HG03045 (cell line): ENCODE results near the gene MMS19.

Experiments used
- ATAC-seq: cut with Tn5 transposase; IDR thresholded peaks from one replicate; pipeline ENCODE4 v1.9.1; 2021; ENCODE audit warnings: mild to moderate bottlenecking, moderate library complexity; ENCODE audit not compliant: unreplicated experiment

The MMS19 gene

GRCh38 chr10:97465982-97466381, 32.2 kb downstream of the MMS19 start:
- no peak for ATAC-seq

- ATAC-seq = no peak
These were observed 34.0 kb downstream of the MMS19 start for GRCh38 chr10:97464226-97464625.

GRCh38 chr10:97463363-97464132, 34.7 kb downstream of the MMS19 start:
- ATAC-seq = no peak

- no peak for ATAC-seq
These were observed 35.9 kb downstream of the MMS19 start for GRCh38 chr10:97462309-97462708.

- ATAC-seq = no peak
These were observed 38.3 kb downstream of the MMS19 start for GRCh38 chr10:97459933-97460332.

GRCh38 chr10:97459111-97459510, 39.1 kb downstream of the MMS19 start:
- ATAC-seq = no peak

- ATAC-seq = no peak
These were observed 41.5 kb downstream of the MMS19 start for GRCh38 chr10:97456686-97457065.

GRCh38 chr10:97456034-97456685, 42.1 kb downstream of the MMS19 start:
- no peak for ATAC-seq

GRCh38 chr10:97454330-97455036, 43.7 kb downstream of the MMS19 start:
- no peak for ATAC-seq

- no peak for ATAC-seq
These were observed 45.9 kb downstream of the MMS19 start for GRCh38 chr10:97452352-97452751.

- no peak for ATAC-seq
These were observed 46.6 kb downstream of the MMS19 start for GRCh38 chr10:97451605-97452004.

- ATAC-seq = no peak
These were observed 47.4 kb downstream of the MMS19 start for GRCh38 chr10:97450828-97451227.

- ATAC-seq = peak; percentile 97
These were observed 52.2 kb downstream of the MMS19 start, which contains the start of the genes EXOSC1 and ZDHHC16 for GRCh38 chr10:97445722-97446639. TSS of gene EXOSC1 (minus strand) at chr10:97446006. CDS start at chr10:97445985, 21 bp downstream. TSS of gene ZDHHC16 (plus strand) at chr10:97446175. CDS start at chr10:97451676, 5,501 bp downstream.

- no peak for ATAC-seq
These were observed 52.9 kb downstream of the MMS19 start for GRCh38 chr10:97445357-97445721.

- no peak for ATAC-seq
These were observed 54.0 kb downstream of the MMS19 start for GRCh38 chr10:97444212-97444611.

GRCh38 chr10:97442277-97442676, 55.9 kb downstream of the MMS19 start:
- ATAC-seq = no peak

GRCh38 chr10:97435211-97435610, 63.0 kb downstream of the MMS19 start:
- no peak for ATAC-seq

- ATAC-seq = no peak
These were observed 63.7 kb downstream of the MMS19 start for GRCh38 chr10:97434557-97434956.

- ATAC-seq = no peak
These were observed 64.2 kb downstream of the MMS19 start for GRCh38 chr10:97434055-97434454.

- no peak for ATAC-seq
These were observed 69.6 kb downstream of the MMS19 start for GRCh38 chr10:97428572-97428981.
